Right lobe of liver (tissue), 6 donors: Measurements from ENCODE around the gene NPY5R. TPM values are rescaled to one million over a fixed set of nuclear protein-coding genes. Genes with fewer than 3 reads are reported as not detected.

Experiments
- ATAC-seq, 4 donors: fragments of 200-7000 bp; cut with Tn5 transposase; one replicate each; pipeline ENCODE4 v1.9.1; 2020; ENCODE audit warnings: mild to moderate bottlenecking in 4 of 4, moderate library complexity in 4 of 4
- DNase-seq, 3 donors: peaks; one replicate each; pipeline ENCODE4 v3.0.0-alpha.2; 2020
- H3K27ac ChIP-seq, 3 donors: fragments of 200-600 bp; one replicate each; pipeline ENCODE4 v1.8.0; 2022
- H3K27me3 ChIP-seq, 2 donors: fragments of 200-600 bp; one replicate each; pipeline ENCODE4 v1.8.0; 2022
- H3K36me3 ChIP-seq, 4 donors: fragments of 200-600 bp; sonication (generic) in 1 of 4; one replicate each; pipeline versions ENCODE4 v1.5.1 to v1.8.0; 2017 to 2022; ENCODE audit warnings: control low read depth in 1 of 4
- H3K4me1 ChIP-seq, 4 donors: fragments of 200-600 bp; sonication (generic) in 1 of 4; one replicate each; pipeline versions ENCODE4 v1.5.1 to v1.8.0; 2017 to 2022; ENCODE audit warnings: control low read depth in 1 of 4
- H3K4me3 ChIP-seq, 3 donors: fragments of 200-600 bp; one replicate each; pipeline ENCODE4 v1.8.0; 2022
- H3K9me3 ChIP-seq, 4 donors: fragments of 200-600 bp; sonication (generic) in 1 of 4; one replicate each; pipeline versions ENCODE4 v1.5.1 to v1.8.0; 2017 to 2022; ENCODE audit warnings: control low read depth in 1 of 4
- CTCF ChIP-seq, 4 donors: fragments of 200-600 bp in 3 of 4; fragments of 450-650 bp in 1 of 4; IDR thresholded peaks; one replicate each; pipeline versions ENCODE4 v1.5.1 to v1.8.0; 2016 to 2022; ENCODE audit warnings: antibody characterized with exemption in 4 of 4, mild to moderate bottlenecking in 2 of 4
- POLR2A ChIP-seq: fragments of 450-650 bp; IDR thresholded peaks from one replicate; pipeline ENCODE4 v1.6.1; 2017; ENCODE audit warnings: antibody characterized with exemption, mild to moderate bottlenecking
- WGBS: methylation state at CpG from one replicate; pipeline ENCODE4 v1.1.6; 2018; ENCODE audit warnings: low coverage, low lambda C conversion rate; ENCODE audit not compliant: insufficient coverage; ENCODE audit errors: missing lambda C conversion rate; 5-methylcytosine and 5-hydroxymethylcytosine counted together
- intact Hi-C, 2 donors: fragments of 100-400 bp; cut with DNase I; formaldehyde crosslinking; loops; one replicate each; pipeline versions ENCODE4 v1.11.2 to v1.14.1; 2022
- total RNA-seq, 6 experiments: library from RNA; depleted of rRNA in 2 of 6; stranded (reverse); fragments of >200 nt in 2 of 6; fragmentation: NEBNext Ultra II Directional in 3 of 6; extraction: Animal tissue kit (Norgen Biotek cat#: 25700) in 3 of 6; gene quantifications; one replicate each; pipeline versions ENCODE4 v1.1.0 to v1.2.4, GENCODE V29; 2016 to 2023
- donor health status: DM: no; HTN: yes; CAD: no.
- donor health status: DM: no; HTN: no; CAD: no.
- donor health status: DM: no; HTN: no; CAD: no.
- donor health status: DM: no; HTN: yes; CAD: no.
- donor health status: DM: no; HTN: yes; CAD: no.

Gene NPY5R
- total RNA-seq, 6 experiments from 2014 or later: 0.11 to 0.62 (median 0.21) TPM; not detected in 2

DNA sequence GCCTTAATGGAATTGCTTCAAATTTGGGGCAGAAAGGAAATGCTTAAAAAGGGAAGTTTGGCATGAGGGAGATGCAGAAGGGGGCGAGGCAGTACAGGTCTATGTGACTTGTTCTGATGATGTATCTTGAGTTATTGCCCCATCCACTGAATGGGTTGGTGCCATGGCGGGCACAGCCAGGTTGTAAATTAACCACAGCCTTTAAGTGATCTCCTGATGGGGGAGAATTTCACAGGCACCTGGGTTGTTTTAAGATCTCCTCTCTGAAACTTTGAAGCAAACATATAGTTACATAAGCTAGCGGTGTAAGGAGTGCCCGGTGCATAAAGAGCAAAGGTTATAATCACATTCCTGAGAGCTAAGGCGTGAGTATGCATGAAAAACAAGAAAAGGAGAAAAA is 37.0 kb downstream of the NPY5R start:
- intact Hi-C loops: no loop called here
- DNase-seq (no peak), ATAC-seq (no peak)
- H3K36me3 ChIP-seq: no peaks in the 10 kb centered on the region
- no peak overlapping the region for H3K4me3 ChIP-seq
- no peaks in the 10 kb centered on the region for H3K9me3 ChIP-seq
- no peak overlapping the region for H3K27ac ChIP-seq
- H3K27me3 ChIP-seq: no peaks in the 10 kb centered on the region
- TF ChIP-seq POLR2A (no peak), CTCF (IDR thresholded peaks at IDR 0.05) (no peak)
- no peaks in the 10 kb centered on the region for H3K4me1 ChIP-seq
- 48% methylated on average over 3 of the region's 5 CpGs for WGBS

DNA sequence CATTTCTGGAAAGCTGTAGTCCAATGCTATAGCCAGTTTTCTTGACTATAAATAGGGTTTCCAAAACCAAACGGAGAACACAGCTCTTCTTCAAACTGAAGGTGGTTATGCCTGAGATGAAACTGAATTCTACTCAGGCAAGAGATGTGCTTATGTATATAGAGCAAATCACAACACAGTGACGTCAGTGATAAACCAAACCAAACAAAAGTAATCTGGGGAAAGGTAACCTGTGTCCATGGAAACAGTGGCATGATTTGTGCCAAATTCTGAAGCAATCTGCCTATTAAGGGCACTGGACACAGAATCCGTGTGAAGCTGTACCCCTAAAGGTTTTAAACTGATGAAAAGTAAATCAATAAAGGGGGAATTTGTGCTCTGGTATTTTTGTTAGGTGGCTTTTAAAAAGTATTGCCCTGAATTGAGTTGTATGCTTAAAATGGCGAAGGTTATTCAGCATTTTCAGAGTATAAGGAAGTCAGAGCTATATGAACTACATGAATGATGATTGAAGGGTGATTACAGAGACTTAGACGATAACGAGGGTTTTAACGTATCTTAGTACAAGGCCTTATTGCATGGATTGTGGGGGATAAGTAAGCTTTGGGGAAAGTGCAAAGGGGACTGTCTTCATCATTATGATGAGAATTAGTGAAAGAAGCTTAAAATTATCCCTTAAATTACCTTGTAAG is 38.6 kb downstream of the NPY5R start:
- TF ChIP-seq CTCF (IDR thresholded peaks at IDR 0.05) (no peak), POLR2A (no peak)
- Histone ChIP-seq H3K27ac (no peak overlapping the region), H3K36me3 (no peaks in the 10 kb centered on the region), H3K4me3 (no peak overlapping the region), H3K9me3 (no peaks in the 10 kb centered on the region), H3K4me1 (no peaks in the 10 kb centered on the region), H3K27me3 (no peaks in the 10 kb centered on the region)
- ATAC-seq: no peak
- intact Hi-C loops: no loop called here
- 59% methylated on average over 7 of the region's 7 CpGs for WGBS
- no peak for DNase-seq

- intact Hi-C loops: no loop called here
- no peaks in the 10 kb centered on the region for H3K27me3 ChIP-seq
- H3K9me3 ChIP-seq: no peaks in the 10 kb centered on the region
- H3K36me3 ChIP-seq: no peaks in the 10 kb centered on the region
- TF ChIP-seq CTCF (IDR thresholded peaks at IDR 0.05): no peak
- no peak for TF ChIP-seq POLR2A
- no peaks in the 10 kb centered on the region for H3K4me1 ChIP-seq
- ATAC-seq: no peak
- no peak overlapping the region for H3K4me3 ChIP-seq
- no peak for DNase-seq
- H3K27ac ChIP-seq: no peak overlapping the region
- WGBS: 69% methylated on average over 5 of the region's 5 CpGs
These were observed 40.7 kb downstream of the NPY5R start for GRCh38 chr4:163384434-163384833.

- DNase-seq: no peak
- Histone ChIP-seq H3K27me3 (no peaks in the 10 kb centered on the region), H3K27ac (no peak overlapping the region), H3K4me3 (no peak overlapping the region), H3K4me1 (no peaks in the 10 kb centered on the region), H3K9me3 (no peaks in the 10 kb centered on the region), H3K36me3 (no peaks in the 10 kb centered on the region)
- TF ChIP-seq CTCF (IDR thresholded peaks at IDR 0.05) (no peak), POLR2A (no peak)
- ATAC-seq: no peak
- intact Hi-C loops: no loop called here
These were observed 41.2 kb downstream of the NPY5R start for GRCh38 chr4:163384926-163385325.

GRCh38 chr4:163385466-163385865 is 41.8 kb downstream of the NPY5R start:
- Histone ChIP-seq H3K4me1 (no peaks in the 10 kb centered on the region), H3K9me3 (no peaks in the 10 kb centered on the region), H3K27me3 (no peaks in the 10 kb centered on the region), H3K36me3 (no peaks in the 10 kb centered on the region), H3K27ac (no peak overlapping the region), H3K4me3 (no peak overlapping the region)
- DNase-seq (no peak), ATAC-seq (no peak)
- TF ChIP-seq POLR2A: no peak
- TF ChIP-seq CTCF (IDR thresholded peaks at IDR 0.05): no peak
- intact Hi-C loops: no loop called here
- 58% methylated on average over 4 of the region's 4 CpGs for WGBS
